Psoas muscle (tissue), 8 donors: ENCODE data around the gene PHF24. TPM values are rescaled to one million over a fixed set of nuclear protein-coding genes. Genes with fewer than 3 reads are reported as not detected.

Source experiments
- ATAC-seq, 4 donors: fragments of 200-7000 bp; cut with Tn5 transposase; one replicate each; pipeline ENCODE4 v1.9.1; 2020; ENCODE audit warnings: moderate library complexity in 3 of 4, mild to moderate bottlenecking in 2 of 4
- DNase-seq, 2 donors: peaks; one replicate each; pipeline ENCODE4 v3.0.0-alpha.2; 2020
- H3K27ac ChIP-seq: fragments of 200-600 bp; one replicate; pipeline ENCODE4 v1.8.0; 2022
- H3K27me3 ChIP-seq, 3 donors: fragments of 200-600 bp in 1 of 3; one replicate each; pipeline versions ENCODE4 v1.6.1 to v1.8.0; 2013 to 2022; ENCODE audit warnings: low read length in 2 of 3, mild to moderate bottlenecking in 2 of 3, moderate library complexity in 1 of 3; ENCODE audit not compliant: insufficient read depth in 3 of 3
- H3K36me3 ChIP-seq, 2 donors: fragments of 200-600 bp in 1 of 2; one replicate each; pipeline versions ENCODE4 v1.6.1 to v1.8.0; 2013 to 2022; ENCODE audit warnings: low read depth in 1 of 2, mild to moderate bottlenecking in 1 of 2, moderate library complexity in 1 of 2; ENCODE audit not compliant: insufficient read depth in 1 of 2
- H3K4me1 ChIP-seq: fragments of 200-600 bp; one replicate; pipeline ENCODE4 v1.8.0; 2022
- H3K4me3 ChIP-seq: fragments of 200-600 bp; one replicate; pipeline ENCODE4 v1.8.0; 2022; ENCODE audit warnings: mild to moderate bottlenecking
- H3K9me3 ChIP-seq: fragments of 200-600 bp; one replicate; pipeline ENCODE4 v1.8.0; 2022
- CTCF ChIP-seq: fragments of 200-600 bp; IDR thresholded peaks from one replicate; pipeline ENCODE4 v1.8.0; 2022; ENCODE audit warnings: antibody characterized with exemption
- WGBS, 3 donors: extraction: QIAGEN DNeasy Blood & Tissue Kit; methylation state at CpG; one replicate each; pipeline versions ENCODE4 v1.1.6 to v1.1.7; 2013; 5-methylcytosine and 5-hydroxymethylcytosine counted together
- intact Hi-C, 2 donors: fragments of 100-400 bp; cut with DNase I; formaldehyde crosslinking; loops; one replicate each; pipeline versions ENCODE4 v1.11.0 to v1.14.2; 2022
- polyA plus RNA-seq, 3 donors: library from polyadenylated mRNA; stranded (reverse); fragments of 200-250 nt; gene quantifications; one replicate each; pipeline ENCODE4 v1.2.3, GENCODE V29; 2013
- total RNA-seq, 4 donors: library from RNA; stranded (reverse); fragmentation: NEBNext Ultra II Directional in 2 of 4; extraction: Animal tissue kit (Norgen Biotek cat#: 25700) in 2 of 4; gene quantifications; one replicate each; pipeline versions ENCODE4 v1.2.1 to v1.2.4, GENCODE V29; 2021 to 2023
- donor health status: healthy with polysubstance abuse.
- donor health status: DM: no; HTN: no; CAD: no; lungs with moderate emphysema.
- donor health status: Bipolar disorder and iron deficiency.
- donor health status: healthy.
- donor health status: DM: yes; HTN: yes; CAD: no.
- donor health status: DM: no; HTN: no; CAD: no.
- donor health status: DM: no; HTN: no; CAD: no.
- donor health status: DM: yes; HTN: yes; CAD: no.

PHF24 gene
- total and polyA plus RNA-seq, 7 donors, result 0.03 to 0.11 (median 0.04) TPM; not detected in 3

- Histone ChIP-seq H3K27ac (no peak overlapping the region), H3K9me3 (no peaks in the 10 kb centered on the region), H3K4me3 (no peak overlapping the region), H3K36me3 (no peaks in the 10 kb centered on the region), H3K27me3 (peaks cover 3 to 62% (median 12%) of the 10 kb centered on the region in 3 donors), H3K4me1 (no peaks in the 10 kb centered on the region)
- no peak for DNase-seq
- WGBS, 3 donors, result 89 to 97% (median 91%) methylated on average over 4 of the region's 4 CpGs
- intact Hi-C loops, result no loop called here
- no peak for ATAC-seq
- TF ChIP-seq CTCF, result no peak
Observed at GRCh38 chr9:34959461-34959860, 1.4 kb downstream of the PHF24 start.

GRCh38 chr9:34961574-34962490 lies 3.7 kb downstream of the PHF24 start:
- TF ChIP-seq CTCF, result no peak
- Histone ChIP-seq H3K27me3 (peaks cover 10 to 58% (median 12%) of the 10 kb centered on the region in 3 donors), H3K36me3 (no peaks in the 10 kb centered on the region), H3K4me1 (no peaks in the 10 kb centered on the region), H3K4me3 (no peak overlapping the region), H3K27ac (no peak overlapping the region), H3K9me3 (no peaks in the 10 kb centered on the region)
- DNase-seq (no peak), ATAC-seq (no peak)
- WGBS, 3 donors, result 52 to 69% (median 69%) methylated on average over 5 of the region's 5 CpGs
- intact Hi-C loops, result no loop called here

GRCh38 chr9:34962546-34962945 lies 4.5 kb downstream of the PHF24 start:
- no peak for DNase-seq
- Histone ChIP-seq H3K9me3 (no peaks in the 10 kb centered on the region), H3K4me1 (no peaks in the 10 kb centered on the region), H3K36me3 (no peaks in the 10 kb centered on the region), H3K4me3 (no peak overlapping the region), H3K27me3 (peaks cover 10 to 55% (median 12%) of the 10 kb centered on the region in 3 donors), H3K27ac (no peak overlapping the region)
- ATAC-seq, result no peak
- intact Hi-C loops, result no loop called here
- WGBS, 3 donors, result 79 to 88% (median 83%) methylated on average over 3 of the region's 3 CpGs
- TF ChIP-seq CTCF, result no peak

GRCh38 chr9:34963552-34963951 lies 5.5 kb downstream of the PHF24 start:
- no peaks in the 10 kb centered on the region for H3K4me1 ChIP-seq
- peaks cover 6 to 48% (median 10%) of the 10 kb centered on the region in 3 donors for H3K27me3 ChIP-seq
- no peak overlapping the region for H3K4me3 ChIP-seq
- TF ChIP-seq CTCF, result no peak
- no peaks in the 10 kb centered on the region for H3K9me3 ChIP-seq
- intact Hi-C loops, result no loop called here
- no peaks in the 10 kb centered on the region for H3K36me3 ChIP-seq
- H3K27ac ChIP-seq, result no peak overlapping the region
- DNase-seq (no peak), ATAC-seq (no peak)
- WGBS, 3 donors, result 56 to 60% (median 59%) methylated on average over 2 of the region's 2 CpGs
